HK-2 (cell line): ENCODE measurements around the gene HORMAD1.
"Not testable (repeated sequence)": the region's sequence is repeated elsewhere in the genome, so short reads cannot be mapped to it uniquely, and the experiment has no call there.

Experiments used
- DNase-seq: peaks from one replicate; pipeline ENCODE4 v3.0.0-alpha.2; 2018; ENCODE audit not compliant: unreplicated experiment

Gene HORMAD1

GRCh38 chr1:150720703-150721102 is at the start of gene HORMAD1:
Gene HORMAD1 (minus strand): TSS chr1:150720895. CDS start chr1:150719505, 1,390 bp downstream.
- DNase-seq = no peak

- not testable (repeated sequence) for DNase-seq
Measured at GRCh38 chr1:150767704-150768103, 47.0 kb upstream of the HORMAD1 start.

- not testable (repeated sequence) for DNase-seq
Measured at GRCh38 chr1:150765977-150766301, 45.2 kb upstream of the HORMAD1 start.

- no peak for DNase-seq
Measured at GRCh38 chr1:150765296-150765976, 44.7 kb upstream of the HORMAD1 start, which contains the start of gene CTSS. Gene CTSS (minus strand): TSS chr1:150765778. CDS start chr1:150764763, 1,015 bp downstream.

- no peak for DNase-seq
Measured at GRCh38 chr1:150764617-150765101, 44.0 kb upstream of the HORMAD1 start.

- no peak for DNase-seq
Measured at GRCh38 chr1:150763018-150763417, 42.3 kb upstream of the HORMAD1 start.

GRCh38 chr1:150762552-150762951 is 41.9 kb upstream of the HORMAD1 start:
- DNase-seq = no peak

GRCh38 chr1:150761801-150762200 is 41.1 kb upstream of the HORMAD1 start:
- DNase-seq = no peak

- DNase-seq = no peak
Measured at GRCh38 chr1:150760013-150760412, 39.3 kb upstream of the HORMAD1 start.

GRCh38 chr1:150753416-150753815 is 32.7 kb upstream of the HORMAD1 start:
- DNase-seq = no peak

- no peak for DNase-seq
Measured at GRCh38 chr1:150751443-150751842, 30.7 kb upstream of the HORMAD1 start.

- DNase-seq = no peak
Measured at GRCh38 chr1:150749720-150750311, 29.1 kb upstream of the HORMAD1 start.

GRCh38 chr1:150748878-150749719 is 28.4 kb upstream of the HORMAD1 start:
- DNase-seq = no peak

- no peak for DNase-seq
Measured at GRCh38 chr1:150730130-150730721, 9.5 kb upstream of the HORMAD1 start.

GRCh38 chr1:150724336-150724735 is 3.6 kb upstream of the HORMAD1 start:
- no peak for DNase-seq

GRCh38 chr1:150720098-150720497 is 597 bp downstream of the HORMAD1 start:
- no peak for DNase-seq

- DNase-seq = no peak
Measured at GRCh38 chr1:150718225-150718891, 2.3 kb downstream of the HORMAD1 start.

GRCh38 chr1:150709031-150709430 is 11.7 kb downstream of the HORMAD1 start:
- DNase-seq = not testable (repeated sequence)

- DNase-seq = no peak
Measured at GRCh38 chr1:150708595-150708994, 12.1 kb downstream of the HORMAD1 start.

GRCh38 chr1:150706091-150706490 is 14.6 kb downstream of the HORMAD1 start:
- DNase-seq = no peak

- no peak for DNase-seq
Measured at GRCh38 chr1:150703427-150703826, 17.3 kb downstream of the HORMAD1 start.
